Hepatocyte (in vitro differentiated cells): ENCODE data around the gene NPDC1. TPM values are rescaled to one million over a fixed set of nuclear protein-coding genes. Genes with fewer than 3 reads are reported as not detected.

Experiments used
- DNase-seq: peaks from one replicate; pipeline ENCODE4 v3.0.0-alpha.2; 2016; ENCODE audit warnings: low spot score
- H2AFZ ChIP-seq: fragments of 200-600 bp; sonication (generic); 2 replicates; pipeline ENCODE4 v1.6.0; 2016; ENCODE audit warnings: antibody characterized with exemption, mild to moderate bottlenecking
- H3K27ac ChIP-seq: fragments of 200-600 bp; sonication (generic); 2 replicates; pipeline ENCODE4 v1.5.1; 2016; ENCODE audit warnings: mild to moderate bottlenecking
- H3K27me3 ChIP-seq: fragments of 200-600 bp; sonication (generic); 2 replicates; pipeline ENCODE4 v1.6.1; 2016
- H3K36me3 ChIP-seq: fragments of 200-600 bp; sonication (generic); replicated peaks from 2 replicates; pipeline ENCODE4 v1.5.1; 2016; ENCODE audit warnings: low read depth; ENCODE audit not compliant: insufficient read depth
- H3K4me1 ChIP-seq: fragments of 200-600 bp; sonication (generic); 2 replicates; pipeline ENCODE4 v1.5.1; 2016; ENCODE audit warnings: mild to moderate bottlenecking, moderate library complexity; ENCODE audit not compliant: insufficient read depth
- H3K4me2 ChIP-seq: fragments of 200-600 bp; sonication (generic); 2 replicates; pipeline ENCODE4 v1.6.0; 2016
- H3K4me3 ChIP-seq: fragments of 200-600 bp; sonication (generic); 2 replicates; pipeline ENCODE4 v1.5.1; 2016; ENCODE audit warnings: mild to moderate bottlenecking
- H3K79me2 ChIP-seq: fragments of 200-600 bp; sonication (generic); 2 replicates; pipeline ENCODE4 v1.6.0; 2017; ENCODE audit warnings: mild to moderate bottlenecking
- H3K9me2 ChIP-seq: fragments of 200-600 bp; sonication (generic); replicated peaks from 2 replicates; pipeline ENCODE4 v1.6.0; 2017; ENCODE audit warnings: mild to moderate bottlenecking; ENCODE audit not compliant: insufficient read depth
- H3K9me3 ChIP-seq: fragments of 200-600 bp; sonication (generic); 2 replicates; pipeline ENCODE4 v1.5.1; 2016; ENCODE audit warnings: low read depth, mild to moderate bottlenecking
- H4K20me1 ChIP-seq: fragments of 200-600 bp; sonication (generic); 2 replicates; pipeline ENCODE4 v1.6.0; 2016; ENCODE audit warnings: mild to moderate bottlenecking; ENCODE audit not compliant: insufficient read depth, poor library complexity, severe bottlenecking
- EZH2 ChIP-seq: fragments of 200-600 bp; sonication (generic); IDR thresholded peaks from 2 replicates; pipeline ENCODE4 v1.6.1; 2016; ENCODE audit warnings: antibody characterized with exemption, mild to moderate bottlenecking, borderline replicate concordance
- EZH2phosphoT487 ChIP-seq: fragments of 200-600 bp; sonication (generic); IDR thresholded peaks from one replicate; pipeline ENCODE4 v1.6.1; 2018; ENCODE audit warnings: antibody characterized with exemption, mild to moderate bottlenecking, low read depth, moderate library complexity; ENCODE audit not compliant: unreplicated experiment, severe bottlenecking
- WGBS: methylation state at CpG from one replicate; pipeline ENCODE4 v1.1.6; 2016; ENCODE audit warnings: low lambda C conversion rate; ENCODE audit errors: missing lambda C conversion rate; 5-methylcytosine and 5-hydroxymethylcytosine counted together
- polyA plus RNA-seq: library from polyadenylated mRNA; unstranded; fragments of >200 nt; fragmentation: Nextera tagmentation; extraction: Ambion mirVana; gene quantifications from 2 replicates; pipeline ENCODE4 v1.2.1, GENCODE V29; 2016
- total RNA-seq: library from RNA; depleted of rRNA; stranded (reverse); fragments of >200 nt; gene quantifications from 2 replicates; pipeline ENCODE4 v1.2.3, GENCODE V29; 2014
- TF ChIP-seq, protein P1 (sequence below): fragments of 200-600 bp; sonication (generic); IDR thresholded peaks from 2 replicates; pipeline ENCODE4 v1.5.1; 2016; ENCODE audit warnings: antibody characterized with exemption, mild to moderate bottlenecking; ENCODE audit not compliant: poor library complexity

Gene NPDC1
- total and polyA plus RNA-seq, 2 experiments from 2014 or later = 12.7 to 72.7 TPM

DNA sequence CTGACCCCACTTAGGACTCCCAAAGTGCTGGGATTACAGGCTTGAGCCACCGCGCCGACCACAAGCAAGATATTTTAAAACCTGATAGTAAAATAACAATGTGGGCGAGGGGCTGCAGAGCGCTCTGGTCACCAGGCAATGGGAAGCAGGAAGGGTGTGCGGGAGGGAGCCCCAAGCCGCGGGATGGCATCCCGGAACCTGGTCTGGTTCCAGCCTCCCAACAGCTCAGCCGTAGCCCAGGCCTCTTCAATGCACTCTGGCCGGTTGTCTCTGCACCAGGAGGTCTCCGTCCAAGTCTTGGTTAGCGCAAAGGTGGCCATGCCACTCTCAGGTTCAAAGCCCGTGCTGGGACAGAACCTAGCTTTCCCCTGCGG lies 30.6 kb upstream of the NPDC1 start:
- H3K9me2 ChIP-seq = no peaks in the 10 kb centered on the region
- peak overlapping the region; percentile 96 for H3K4me2 ChIP-seq
- DNase-seq = no peak
- peaks cover 14% of the 10 kb centered on the region for H3K27me3 ChIP-seq
- 66% methylated on average over 15 of the region's 15 CpGs for WGBS
- H3K36me3 ChIP-seq = no peaks in the 10 kb centered on the region
- TF ChIP-seq, protein P1, sequence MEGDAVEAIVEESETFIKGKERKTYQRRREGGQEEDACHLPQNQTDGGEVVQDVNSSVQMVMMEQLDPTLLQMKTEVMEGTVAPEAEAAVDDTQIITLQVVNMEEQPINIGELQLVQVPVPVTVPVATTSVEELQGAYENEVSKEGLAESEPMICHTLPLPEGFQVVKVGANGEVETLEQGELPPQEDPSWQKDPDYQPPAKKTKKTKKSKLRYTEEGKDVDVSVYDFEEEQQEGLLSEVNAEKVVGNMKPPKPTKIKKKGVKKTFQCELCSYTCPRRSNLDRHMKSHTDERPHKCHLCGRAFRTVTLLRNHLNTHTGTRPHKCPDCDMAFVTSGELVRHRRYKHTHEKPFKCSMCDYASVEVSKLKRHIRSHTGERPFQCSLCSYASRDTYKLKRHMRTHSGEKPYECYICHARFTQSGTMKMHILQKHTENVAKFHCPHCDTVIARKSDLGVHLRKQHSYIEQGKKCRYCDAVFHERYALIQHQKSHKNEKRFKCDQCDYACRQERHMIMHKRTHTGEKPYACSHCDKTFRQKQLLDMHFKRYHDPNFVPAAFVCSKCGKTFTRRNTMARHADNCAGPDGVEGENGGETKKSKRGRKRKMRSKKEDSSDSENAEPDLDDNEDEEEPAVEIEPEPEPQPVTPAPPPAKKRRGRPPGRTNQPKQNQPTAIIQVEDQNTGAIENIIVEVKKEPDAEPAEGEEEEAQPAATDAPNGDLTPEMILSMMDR = no peak
- TF ChIP-seq EZH2phosphoT487 (no peak), EZH2 (no peak)
- no peak overlapping the region for H2AFZ ChIP-seq
- H3K79me2 ChIP-seq = peaks cover 14% of the 10 kb centered on the region
- peaks cover 7% of the 10 kb centered on the region for H4K20me1 ChIP-seq
- H3K9me3 ChIP-seq = no peaks in the 10 kb centered on the region
- H3K4me3 ChIP-seq = no peak overlapping the region
- peaks cover 16% of the 10 kb centered on the region for H3K4me1 ChIP-seq
- no peak overlapping the region for H3K27ac ChIP-seq

DNA sequence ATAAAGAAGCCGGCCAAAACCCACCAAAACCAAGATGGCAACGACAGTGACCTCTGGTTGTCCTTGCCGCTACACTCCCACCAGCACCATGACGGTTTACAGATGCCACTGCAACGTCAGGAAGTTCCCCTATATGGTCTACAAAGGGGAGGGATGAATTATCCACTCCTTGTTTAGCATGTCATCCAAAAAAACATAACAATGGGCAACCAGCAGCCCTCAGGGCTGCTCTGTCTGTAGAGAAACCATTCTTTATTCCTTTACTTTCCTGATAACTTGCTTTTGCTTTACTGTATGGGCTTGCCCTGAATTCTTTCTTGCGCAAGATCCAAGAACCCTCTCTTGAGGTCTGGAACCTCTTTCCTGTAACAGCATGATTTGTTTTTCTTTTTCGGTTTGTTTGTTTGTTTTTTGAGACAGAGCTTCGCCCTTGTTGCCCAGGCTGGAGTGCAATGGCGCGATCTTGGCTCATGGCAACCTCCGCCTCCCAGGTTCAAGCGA lies 29.3 kb upstream of the NPDC1 start:
- Histone ChIP-seq H4K20me1 (peaks cover 7% of the 10 kb centered on the region), H3K79me2 (peaks cover 14% of the 10 kb centered on the region), H3K9me2 (no peaks in the 10 kb centered on the region), H3K36me3 (no peaks in the 10 kb centered on the region), H3K27me3 (peaks cover 14% of the 10 kb centered on the region), H3K9me3 (no peaks in the 10 kb centered on the region), H3K27ac (no peak overlapping the region), H3K4me1 (peaks cover 16% of the 10 kb centered on the region), H2AFZ (no peak overlapping the region), H3K4me3 (no peak overlapping the region), H3K4me2 (no peak overlapping the region)
- WGBS = 79% methylated on average over 12 of the region's 12 CpGs
- TF ChIP-seq EZH2phosphoT487 (no peak), EZH2 (no peak)
- TF ChIP-seq, protein P1 = no peak
- no peak for DNase-seq

DNA sequence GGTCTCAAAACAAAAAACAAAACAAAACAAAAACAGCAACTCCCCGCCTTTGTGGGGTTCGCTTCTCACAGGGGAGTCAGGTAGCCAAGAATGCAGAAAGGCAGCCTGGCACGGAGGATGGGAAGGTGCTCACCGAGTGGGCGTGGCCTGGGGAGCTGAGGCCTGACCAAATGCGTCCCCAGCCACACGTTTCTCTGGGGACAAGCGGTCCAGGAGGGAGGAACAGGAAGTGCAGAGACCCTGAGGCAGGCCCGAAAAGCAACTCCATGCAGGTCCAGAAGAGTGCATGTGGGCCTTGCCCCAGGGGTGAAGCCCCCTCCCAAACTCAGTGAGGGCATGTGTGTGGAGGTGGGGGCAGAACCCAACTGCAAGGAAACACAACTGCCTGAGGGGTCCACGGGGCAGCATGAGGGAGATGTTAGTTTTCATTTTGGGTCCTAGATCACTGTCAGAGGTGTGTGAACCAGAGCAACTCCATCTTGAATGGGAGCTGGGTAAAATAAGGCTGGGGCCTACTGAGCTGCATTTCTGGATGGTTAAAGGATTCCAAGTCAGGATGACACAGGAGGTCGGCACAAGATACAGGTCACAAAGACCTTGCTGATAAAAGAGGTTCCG lies 28.8 kb upstream of the NPDC1 start:
- Histone ChIP-seq H3K27ac (no peak overlapping the region), H3K79me2 (peaks cover 14% of the 10 kb centered on the region), H3K9me2 (no peaks in the 10 kb centered on the region), H3K27me3 (peaks cover 14% of the 10 kb centered on the region), H3K4me3 (no peak overlapping the region), H3K4me2 (no peak overlapping the region), H2AFZ (no peak overlapping the region), H4K20me1 (peaks cover 7% of the 10 kb centered on the region), H3K4me1 (peaks cover 16% of the 10 kb centered on the region), H3K36me3 (no peaks in the 10 kb centered on the region), H3K9me3 (no peaks in the 10 kb centered on the region)
- no peak for DNase-seq
- TF ChIP-seq, protein P1 = no peak
- TF ChIP-seq EZH2phosphoT487 (no peak), EZH2 (no peak)
- WGBS = 74% methylated on average over 12 of the region's 12 CpGs
